ENCODE measurements around the gene NUFIP1. TPM values are rescaled to one million over a fixed set of nuclear protein-coding genes. Genes with fewer than 3 reads are reported as not detected.
"Not testable (repeated sequence)": the region's sequence is repeated elsewhere in the genome, so short reads cannot be mapped to it uniquely, and the experiment has no call there.

NUFIP1 gene
- total RNA-seq, 1 donor from 2014 or later: 13.3 TPM

DNA sequence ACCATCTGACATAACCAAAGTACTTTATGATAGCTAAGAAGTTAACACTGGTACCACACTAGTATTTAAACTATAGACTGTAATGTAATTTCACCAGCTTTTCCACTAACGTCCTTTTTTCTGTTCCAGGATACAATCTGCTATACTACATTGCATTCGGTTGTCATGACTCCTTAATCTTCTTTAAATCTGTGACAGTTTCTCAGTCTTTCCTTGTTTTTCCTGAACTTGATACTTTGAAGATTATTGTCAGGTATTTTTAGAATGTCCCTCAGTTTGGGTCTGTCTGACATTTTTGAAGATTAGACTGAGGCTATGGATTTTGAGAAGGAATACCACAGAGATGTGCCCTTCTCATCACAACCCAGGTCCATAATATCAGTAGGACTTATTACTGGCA is 36.6 kb downstream of the NUFIP1 start:
- Mint-ChIP-seq H3K27me3 (no peaks in the 10 kb centered on the region), H3K27ac (no peak overlapping the region), H3K4me3 (no peak overlapping the region), H3K36me3 (ENCODE audit: low read depth) (peaks cover 17% of the 10 kb centered on the region), H3K4me1 (no peaks in the 10 kb centered on the region), H3K9me3 (no peaks in the 10 kb centered on the region)
- no peak for DNase-seq
- intact Hi-C loops (cut with micrococcal nuclease): no loop called here

DNA sequence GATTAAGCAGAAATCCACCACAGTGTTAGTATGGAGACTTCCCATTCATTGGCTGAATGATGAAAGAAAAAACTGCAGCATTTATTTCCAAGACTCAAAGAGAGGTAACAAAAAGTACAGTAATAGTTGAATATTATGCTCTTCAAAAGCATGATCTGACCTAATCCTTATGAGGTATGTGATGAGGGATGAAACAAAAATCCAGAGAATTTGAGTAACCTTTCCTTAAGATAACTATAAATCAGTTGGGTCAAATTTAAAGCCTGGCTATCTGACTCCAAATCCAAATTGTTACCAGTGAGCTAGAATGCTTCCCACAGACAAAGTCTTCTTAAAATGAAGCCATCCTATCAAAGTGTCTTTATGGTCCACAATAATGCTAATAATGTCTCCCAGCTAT is 38.1 kb downstream of the NUFIP1 start:
- no peak overlapping the region for H3K4me3 Mint-ChIP-seq
- intact Hi-C loops (cut with micrococcal nuclease): no loop called here
- no peak overlapping the region for H3K27ac Mint-ChIP-seq

DNA sequence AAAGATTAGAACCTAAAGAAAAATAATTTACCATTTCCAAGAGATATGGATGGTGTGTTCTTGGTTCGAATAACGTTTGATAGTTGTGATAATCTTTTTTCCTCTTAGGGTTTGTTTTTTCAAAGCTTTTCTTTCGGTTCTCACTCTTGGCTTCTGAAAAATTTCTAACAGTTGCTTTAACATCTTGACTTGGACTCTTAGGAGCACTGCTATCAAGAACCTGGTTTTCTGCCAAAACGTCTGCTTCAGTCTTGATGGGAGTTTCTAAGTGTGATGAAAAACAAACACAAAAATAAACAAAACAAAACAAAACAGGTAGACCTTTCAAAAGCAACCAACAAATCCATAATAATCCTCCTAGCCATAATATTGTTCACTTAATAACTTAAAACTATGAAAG is 45.9 kb downstream of the NUFIP1 start:
- H3K36me3 Mint-ChIP-seq (ENCODE audit: low read depth): peaks cover 20% of the 10 kb centered on the region
- H3K4me3 Mint-ChIP-seq; H3K9me3 Mint-ChIP-seq; intact Hi-C loops (cut with micrococcal nuclease); H3K27ac Mint-ChIP-seq; H3K27me3 Mint-ChIP-seq; DNase-seq; H3K4me1 Mint-ChIP-seq: not testable (repeated sequence)

More for the DNA sequence above, 38.1 kb downstream of the NUFIP1 start:
- Mint-ChIP-seq H3K27me3 (no peaks in the 10 kb centered on the region), H3K36me3 (ENCODE audit: low read depth) (peaks cover 15% of the 10 kb centered on the region), H3K9me3 (no peaks in the 10 kb centered on the region), H3K4me1 (no peaks in the 10 kb centered on the region)
- no peak for DNase-seq

DNA sequence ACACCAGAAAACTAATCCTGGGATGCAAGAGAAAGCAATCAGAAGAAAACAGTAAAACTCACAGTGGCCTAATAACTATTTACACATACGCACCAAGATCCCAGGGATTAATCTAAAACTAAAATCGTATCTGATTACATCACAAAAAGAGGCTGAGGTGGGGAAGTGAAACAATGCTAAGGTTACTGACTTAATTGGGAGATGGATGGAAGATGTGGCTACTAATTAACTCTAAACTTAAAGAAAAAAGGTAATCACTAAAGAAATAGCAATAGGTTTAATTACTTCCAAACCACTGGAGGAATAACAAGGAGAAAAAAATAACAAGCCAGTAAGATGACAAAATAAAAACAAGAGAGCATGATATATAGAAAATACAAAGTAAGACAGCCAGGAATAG is 50.4 kb downstream of the NUFIP1 start:
- intact Hi-C loops (cut with micrococcal nuclease): no loop called here
- Mint-ChIP-seq H3K27ac (no peak overlapping the region), H3K27me3 (no peaks in the 10 kb centered on the region)

GRCh38 chr13:44936246-44936645 is 53.0 kb downstream of the NUFIP1 start:
- no peaks in the 10 kb centered on the region for H3K27me3 Mint-ChIP-seq

More for the DNA sequence above, 50.4 kb downstream of the NUFIP1 start:
- no peak for DNase-seq
- H3K36me3 Mint-ChIP-seq (ENCODE audit: low read depth): peaks cover 18% of the 10 kb centered on the region
- no peak overlapping the region for H3K4me3 Mint-ChIP-seq
- H3K4me1 Mint-ChIP-seq: peaks cover 4% of the 10 kb centered on the region
- no peaks in the 10 kb centered on the region for H3K9me3 Mint-ChIP-seq

GRCh38 chr13:44934724-44935123 is 54.5 kb downstream of the NUFIP1 start:
- no peak overlapping the region for H3K27ac Mint-ChIP-seq
- H3K9me3 Mint-ChIP-seq: no peaks in the 10 kb centered on the region
- peaks cover 5% of the 10 kb centered on the region for H3K27me3 Mint-ChIP-seq
- no peak overlapping the region for H3K4me3 Mint-ChIP-seq
- intact Hi-C loops (cut with micrococcal nuclease): no loop called here
- no peaks in the 10 kb centered on the region for H3K36me3 Mint-ChIP-seq (ENCODE audit: low read depth)
- H3K4me1 Mint-ChIP-seq: peaks cover 4% of the 10 kb centered on the region
- no peak for DNase-seq

More at GRCh38 chr13:44936246-44936645, 53.0 kb downstream of the NUFIP1 start:
- Mint-ChIP-seq H3K4me1 (peaks cover 4% of the 10 kb centered on the region), H3K4me3 (no peak overlapping the region), H3K27ac (no peak overlapping the region), H3K9me3 (no peaks in the 10 kb centered on the region), H3K36me3 (ENCODE audit: low read depth) (peaks cover 5% of the 10 kb centered on the region)
- intact Hi-C loops (cut with micrococcal nuclease): no loop called here
- DNase-seq: no peak

DNA sequence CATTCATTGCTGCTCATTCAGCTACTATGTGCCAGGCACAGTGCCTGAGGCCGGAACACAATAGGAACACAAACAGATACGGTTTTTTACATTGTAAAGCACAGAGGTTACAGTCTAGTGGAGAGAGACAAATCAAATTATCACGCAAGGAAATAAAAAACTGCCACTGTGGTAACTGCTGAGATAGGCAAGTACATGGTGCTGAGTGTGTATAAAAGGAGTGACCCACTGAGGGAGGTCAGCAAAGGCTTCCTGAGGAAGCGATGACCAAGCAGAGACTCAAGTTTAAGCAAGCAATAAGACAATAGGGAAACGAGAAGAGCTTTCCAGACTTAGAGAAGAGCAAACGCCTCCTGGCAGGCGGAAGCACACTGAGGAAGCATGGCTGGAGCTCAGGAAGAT is 56.4 kb downstream of the NUFIP1 start:
- no peak for DNase-seq
- H3K4me3 Mint-ChIP-seq: no peak overlapping the region
- peaks cover 7% of the 10 kb centered on the region for H3K27me3 Mint-ChIP-seq
- no peaks in the 10 kb centered on the region for H3K36me3 Mint-ChIP-seq (ENCODE audit: low read depth)
- peaks cover 4% of the 10 kb centered on the region for H3K4me1 Mint-ChIP-seq
- no peaks in the 10 kb centered on the region for H3K9me3 Mint-ChIP-seq
- intact Hi-C loops (cut with micrococcal nuclease): no loop called here
- H3K27ac Mint-ChIP-seq: no peak overlapping the region

DNA sequence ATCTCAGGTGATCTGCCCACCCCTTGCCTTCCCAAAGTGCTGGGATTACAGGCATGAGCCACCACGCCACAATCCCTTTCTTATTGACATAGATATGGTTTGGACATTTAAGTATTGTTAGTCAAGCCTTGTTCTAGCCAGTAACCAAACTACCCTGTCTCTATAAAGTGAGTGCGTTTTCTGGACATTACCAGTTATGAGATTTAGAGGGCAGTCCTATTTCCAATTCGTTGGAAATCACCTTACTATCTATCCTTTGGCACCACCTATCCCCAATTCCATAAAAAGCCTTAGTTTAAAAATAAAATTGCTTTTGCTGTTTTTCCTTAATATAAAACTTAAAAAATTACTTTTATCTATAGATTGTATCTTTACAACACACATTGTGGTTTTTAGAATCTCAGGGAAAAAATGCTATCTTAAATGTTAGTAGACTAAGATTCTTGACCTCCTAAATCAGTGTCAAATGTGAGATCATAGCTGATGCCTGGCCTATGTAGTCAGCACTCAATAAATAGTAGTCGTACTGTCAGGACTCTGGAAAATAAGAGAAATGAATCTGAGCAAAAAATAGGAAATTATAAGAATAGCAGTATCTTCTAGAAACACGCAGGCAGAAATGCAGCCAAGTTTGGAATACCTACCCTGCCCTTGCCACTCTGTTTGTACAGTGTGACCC is 57.0 kb downstream of the NUFIP1 start:
- Mint-ChIP-seq H3K27ac (no peak overlapping the region), H3K27me3 (peaks cover 7% of the 10 kb centered on the region), H3K4me3 (no peak overlapping the region), H3K9me3 (no peaks in the 10 kb centered on the region), H3K4me1 (peaks cover 4% of the 10 kb centered on the region), H3K36me3 (ENCODE audit: low read depth) (no peaks in the 10 kb centered on the region)
- intact Hi-C loops (cut with micrococcal nuclease): no loop called here
- DNase-seq: no peak

DNA sequence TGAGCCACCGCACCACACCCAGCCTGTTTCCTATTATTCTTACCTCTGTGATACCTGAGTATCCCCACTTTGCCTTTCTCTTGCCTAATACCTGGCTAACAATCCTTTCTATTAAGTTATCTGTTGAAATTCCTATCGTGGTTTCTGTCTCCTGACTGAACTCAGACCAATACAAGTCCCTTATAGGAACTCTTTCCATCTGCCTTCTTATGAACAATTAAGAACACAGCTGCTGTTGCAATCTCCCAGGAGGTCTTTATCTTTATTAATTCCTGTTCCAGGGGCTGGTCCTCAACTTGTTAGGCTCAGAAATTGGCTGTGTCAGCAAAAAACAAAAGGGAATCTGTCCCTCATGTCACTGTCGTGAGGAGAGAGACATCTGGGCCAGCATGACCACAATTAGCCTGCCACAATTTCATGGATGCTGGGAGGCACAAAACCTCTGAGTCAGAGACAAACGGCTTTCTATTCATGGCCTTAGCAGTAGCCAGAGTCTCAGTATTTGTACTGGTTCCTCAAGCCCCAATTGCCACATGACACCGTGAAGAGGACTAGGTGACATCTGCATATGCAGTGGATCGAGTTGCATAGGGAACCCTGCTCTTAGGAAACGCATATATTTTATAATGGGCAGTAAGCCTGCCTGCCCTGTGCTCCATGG is 58.2 kb downstream of the NUFIP1 start:
- H3K36me3 Mint-ChIP-seq (ENCODE audit: low read depth): no peaks in the 10 kb centered on the region
- peaks cover 8% of the 10 kb centered on the region for H3K27me3 Mint-ChIP-seq
- H3K27ac Mint-ChIP-seq: no peak overlapping the region
- peaks cover 4% of the 10 kb centered on the region for H3K4me1 Mint-ChIP-seq
- peak; percentile 42 for DNase-seq
- intact Hi-C loops (cut with micrococcal nuclease): no loop called here
- H3K4me3 Mint-ChIP-seq: no peak overlapping the region
- H3K9me3 Mint-ChIP-seq: no peaks in the 10 kb centered on the region

GRCh38 chr13:44930280-44930679 is 59.0 kb downstream of the NUFIP1 start:
- peaks cover 13% of the 10 kb centered on the region for H3K27me3 Mint-ChIP-seq
- H3K4me3 Mint-ChIP-seq: no peak overlapping the region
- H3K27ac Mint-ChIP-seq: no peak overlapping the region
- peak; percentile 39 for DNase-seq
- intact Hi-C loops (cut with micrococcal nuclease): no loop called here
- no peaks in the 10 kb centered on the region for H3K9me3 Mint-ChIP-seq
- no peaks in the 10 kb centered on the region for H3K36me3 Mint-ChIP-seq (ENCODE audit: low read depth)
- H3K4me1 Mint-ChIP-seq: peaks cover 4% of the 10 kb centered on the region

- H3K4me1 Mint-ChIP-seq: peaks cover 1% of the 10 kb centered on the region
- no peaks in the 10 kb centered on the region for H3K9me3 Mint-ChIP-seq
- no peaks in the 10 kb centered on the region for H3K36me3 Mint-ChIP-seq (ENCODE audit: low read depth)
These were observed 59.6 kb downstream of the NUFIP1 start for GRCh38 chr13:44929692-44930091.

GRCh38 chr13:44927968-44928367 is 61.3 kb downstream of the NUFIP1 start:
- intact Hi-C loops (cut with micrococcal nuclease): no loop called here
- H3K4me3 Mint-ChIP-seq: no peak overlapping the region

More at GRCh38 chr13:44929692-44930091, 59.6 kb downstream of the NUFIP1 start:
- Mint-ChIP-seq H3K27me3 (peaks cover 19% of the 10 kb centered on the region), H3K27ac (no peak overlapping the region), H3K4me3 (no peak overlapping the region)
- intact Hi-C loops (cut with micrococcal nuclease): no loop called here
- DNase-seq: no peak

DNA sequence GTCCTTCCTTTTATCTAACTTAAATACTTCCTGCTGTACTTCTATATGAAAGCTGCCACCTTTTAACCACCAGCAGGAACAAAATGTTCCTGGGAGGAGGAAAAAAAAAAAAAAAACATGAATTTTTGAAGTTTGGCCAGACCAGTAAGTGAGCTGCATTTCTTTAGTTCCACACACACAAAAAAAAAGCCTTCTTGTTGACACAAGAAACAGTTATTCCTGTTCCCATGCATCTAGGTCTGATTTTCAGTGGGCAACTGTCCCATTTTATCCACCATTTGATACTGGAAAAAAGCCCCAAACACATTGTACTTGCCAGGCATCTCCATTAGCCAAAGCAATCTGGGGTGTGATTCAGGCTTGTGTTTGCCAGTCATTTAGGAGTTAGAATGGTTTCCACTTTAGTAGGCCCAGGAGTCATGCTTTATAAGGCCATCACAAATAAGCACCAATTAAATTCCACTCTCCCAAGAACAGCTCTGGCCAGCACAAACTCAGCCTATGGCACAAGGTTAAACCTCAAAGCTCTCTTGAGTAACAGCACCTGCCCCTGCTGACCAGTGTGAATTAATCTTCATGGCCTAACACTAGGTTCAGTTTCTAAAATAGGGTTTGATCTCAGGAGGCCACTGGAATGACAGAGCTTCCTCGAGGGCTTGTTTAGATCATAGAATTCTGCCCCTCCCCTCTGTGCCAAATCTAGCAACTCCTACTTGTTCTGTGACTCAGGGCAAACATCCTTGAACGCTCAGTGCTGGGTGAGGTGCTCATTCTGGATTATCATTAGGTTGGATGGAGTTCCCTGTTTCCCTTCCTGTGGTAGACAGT is 67.1 kb downstream of the NUFIP1 start:
- no peaks in the 10 kb centered on the region for H3K36me3 Mint-ChIP-seq (ENCODE audit: low read depth)
- intact Hi-C loops (cut with micrococcal nuclease): no loop called here
- H3K4me1 Mint-ChIP-seq: no peaks in the 10 kb centered on the region
- no peaks in the 10 kb centered on the region for H3K9me3 Mint-ChIP-seq
- H3K4me3 Mint-ChIP-seq: no peak overlapping the region
- no peak for DNase-seq
- H3K27ac Mint-ChIP-seq: no peak overlapping the region
- peaks cover 27% of the 10 kb centered on the region for H3K27me3 Mint-ChIP-seq

More at GRCh38 chr13:44927968-44928367, 61.3 kb downstream of the NUFIP1 start:
- DNase-seq: no peak
- H3K4me1 Mint-ChIP-seq: no peaks in the 10 kb centered on the region
- no peak overlapping the region for H3K27ac Mint-ChIP-seq
- H3K9me3 Mint-ChIP-seq: no peaks in the 10 kb centered on the region
- peaks cover 34% of the 10 kb centered on the region for H3K27me3 Mint-ChIP-seq
- H3K36me3 Mint-ChIP-seq (ENCODE audit: low read depth): no peaks in the 10 kb centered on the region
